Activated CD4-positive, alpha-beta T cell treated with anti-CD3 and anti-CD28 coated beads, Interleukin-2, amount 50 U/mL, for 4 hours (primary cell): Measurements from ENCODE around the gene ALG8.
"Not testable (repeated sequence)": the region's sequence is repeated elsewhere in the genome, so short reads cannot be mapped to it uniquely, and the experiment has no call there.

Experiments used
- DNase-seq, 2 experiments: peaks; one replicate each; pipeline ENCODE4 v3.0.0-alpha.2; 2020

Gene ALG8

GRCh38 chr11:78139422-78140391, at the start of gene ALG8:
Gene ALG8, minus strand, starts transcription at chr11:78139626. Its CDS starts 38 bp downstream, at chr11:78139588.
- peak; percentile 94 to 96 for DNase-seq

GRCh38 chr11:78188286-78189173, 49.1 kb upstream of the ALG8 start, which contains the start of the genes KCTD21 and USP35:
Gene KCTD21, minus strand, starts transcription at chr11:78188626. Its CDS starts 14,072 bp downstream, at chr11:78174554.
Gene USP35, plus strand, starts transcription at chr11:78188919. Its CDS starts 7,327 bp downstream, at chr11:78196246.
- DNase-seq = peak; percentile 87

GRCh38 chr11:78187366-78188285, 48.2 kb upstream of the ALG8 start:
- DNase-seq = peak; percentile 73 to 81

- no peak for DNase-seq
Measured at GRCh38 chr11:78181185-78181584, 41.8 kb upstream of the ALG8 start.

GRCh38 chr11:78180751-78181150, 41.3 kb upstream of the ALG8 start:
- no peak for DNase-seq

GRCh38 chr11:78179459-78180071, 40.1 kb upstream of the ALG8 start:
- DNase-seq = no peak

- no peak for DNase-seq
Measured at GRCh38 chr11:78177216-78177615, 37.8 kb upstream of the ALG8 start.

GRCh38 chr11:78176605-78177141, 37.2 kb upstream of the ALG8 start:
- DNase-seq = no peak

- DNase-seq = not testable (repeated sequence)
Measured at GRCh38 chr11:78175862-78176261, 36.4 kb upstream of the ALG8 start.

- DNase-seq = no peak
Measured at GRCh38 chr11:78171951-78172350, 32.5 kb upstream of the ALG8 start.

GRCh38 chr11:78170874-78171549, 31.6 kb upstream of the ALG8 start:
- DNase-seq = no peak

GRCh38 chr11:78170413-78170812, 31.0 kb upstream of the ALG8 start:
- no peak for DNase-seq

- no peak for DNase-seq
Measured at GRCh38 chr11:78168539-78169477, 29.4 kb upstream of the ALG8 start.

- no peak for DNase-seq
Measured at GRCh38 chr11:78166855-78167469, 27.5 kb upstream of the ALG8 start.

GRCh38 chr11:78164471-78164870, 25.0 kb upstream of the ALG8 start:
- no peak for DNase-seq

GRCh38 chr11:78163828-78164227, 24.4 kb upstream of the ALG8 start:
- no peak for DNase-seq

- DNase-seq = no peak
Measured at GRCh38 chr11:78161962-78162371, 22.5 kb upstream of the ALG8 start.

GRCh38 chr11:78161346-78161745, 21.9 kb upstream of the ALG8 start:
- DNase-seq = no peak

GRCh38 chr11:78160557-78160956, 21.1 kb upstream of the ALG8 start:
- no peak for DNase-seq
